Hematopoietic multipotent progenitor cell treated with erythropoietin and hydrocortisone succinate and interleukin-3 and kit ligand, for 4 days (in vitro differentiated cells): ENCODE measurements around the gene TFF3.
"Not testable (repeated sequence)": the region's sequence is repeated elsewhere in the genome, so short reads cannot be mapped to it uniquely, and the experiment has no call there.

Experiments
- DNase-seq: peaks from one replicate; pipeline ENCODE4 v3.0.0-alpha.2; 2015

TFF3 gene

GRCh38 chr21:42303443-42303842 lies 11.8 kb downstream of the TFF3 start:
- no peak for DNase-seq

DNA sequence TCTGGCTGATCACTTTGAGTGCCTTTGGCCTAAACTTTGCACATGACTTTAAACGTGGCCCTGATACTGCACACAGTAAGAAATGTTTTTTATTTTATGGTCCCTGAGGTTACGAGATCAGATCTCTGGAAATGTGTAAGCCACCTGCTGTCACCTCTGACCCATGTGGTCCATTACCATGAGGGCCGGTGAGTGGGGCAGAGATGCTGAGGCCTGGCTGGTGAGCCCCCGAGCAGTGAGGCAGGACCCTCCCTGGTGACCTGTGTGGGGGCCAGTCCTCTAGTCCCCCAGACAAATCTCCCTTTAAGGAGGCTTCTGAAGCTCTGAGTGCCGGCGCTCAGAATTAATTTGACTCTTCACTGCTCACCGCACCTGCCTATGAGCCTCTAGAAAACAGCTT lies 12.4 kb downstream of the TFF3 start:
- DNase-seq = no peak

GRCh38 chr21:42302076-42302650 lies 13.0 kb downstream of the TFF3 start:
- no peak for DNase-seq

- no peak for DNase-seq
Measured at GRCh38 chr21:42301371-42302075, 13.7 kb downstream of the TFF3 start.

- DNase-seq = no peak
Measured at GRCh38 chr21:42300956-42301355, 14.3 kb downstream of the TFF3 start.

DNA sequence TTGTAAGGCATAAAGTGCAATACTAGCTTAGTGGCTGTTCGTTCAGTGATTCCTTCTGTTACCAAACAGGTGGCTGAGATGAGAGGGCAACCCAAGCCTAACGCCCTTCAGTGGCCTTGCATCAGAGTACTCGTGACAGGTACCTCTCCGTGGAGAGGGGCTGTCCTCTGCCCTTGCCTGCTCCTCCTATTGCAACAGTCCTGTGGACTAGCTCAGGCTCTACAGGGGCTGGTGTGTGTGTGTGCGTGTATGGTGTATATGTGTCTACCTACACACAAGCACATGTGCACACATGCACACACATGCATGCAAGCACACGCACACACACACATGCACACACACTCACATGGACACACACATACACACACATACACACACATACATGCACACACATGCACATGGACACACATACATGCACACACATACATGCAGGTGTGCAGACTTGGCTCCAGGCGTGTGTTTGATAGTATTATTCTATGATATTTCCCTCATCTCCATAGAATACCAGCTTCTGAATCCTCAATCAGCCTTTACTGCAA lies 15.1 kb downstream of the TFF3 start:
- DNase-seq = no peak

DNA sequence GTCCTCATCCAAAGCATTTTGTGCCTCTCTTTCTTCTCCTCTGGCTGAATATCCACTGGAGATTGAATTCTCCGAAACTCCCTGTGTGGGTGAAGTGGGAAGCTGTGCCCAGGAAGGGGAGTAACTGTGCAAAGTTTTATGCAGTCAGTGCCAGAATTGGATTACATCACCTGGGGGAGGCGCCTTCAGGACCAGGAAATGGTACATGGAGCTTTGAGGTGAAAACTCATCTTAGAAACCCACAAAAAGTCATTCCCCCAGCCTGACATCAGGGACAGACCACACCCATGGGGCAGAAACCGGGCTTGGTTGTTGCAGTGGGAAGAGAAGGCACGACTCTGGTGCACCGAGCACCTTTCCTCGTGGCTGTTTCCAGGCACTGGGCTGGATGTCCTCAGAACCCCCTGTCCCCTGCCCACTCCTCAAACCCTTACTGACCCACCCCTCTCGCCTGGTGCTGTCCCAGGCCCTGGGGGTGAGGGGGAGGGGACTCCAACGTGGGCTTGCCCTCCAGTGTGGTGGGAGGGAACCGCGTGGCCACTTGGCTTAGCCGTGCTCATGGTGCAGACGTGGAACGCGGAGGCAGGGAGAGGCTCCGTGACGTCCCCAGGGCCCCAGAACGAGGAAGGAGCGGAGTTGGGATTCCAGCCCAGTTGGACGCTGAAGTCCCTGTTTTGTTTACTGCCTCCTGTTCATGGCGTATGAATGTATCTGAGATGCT lies 15.7 kb downstream of the TFF3 start:
- peak; percentile 21 for DNase-seq

DNA sequence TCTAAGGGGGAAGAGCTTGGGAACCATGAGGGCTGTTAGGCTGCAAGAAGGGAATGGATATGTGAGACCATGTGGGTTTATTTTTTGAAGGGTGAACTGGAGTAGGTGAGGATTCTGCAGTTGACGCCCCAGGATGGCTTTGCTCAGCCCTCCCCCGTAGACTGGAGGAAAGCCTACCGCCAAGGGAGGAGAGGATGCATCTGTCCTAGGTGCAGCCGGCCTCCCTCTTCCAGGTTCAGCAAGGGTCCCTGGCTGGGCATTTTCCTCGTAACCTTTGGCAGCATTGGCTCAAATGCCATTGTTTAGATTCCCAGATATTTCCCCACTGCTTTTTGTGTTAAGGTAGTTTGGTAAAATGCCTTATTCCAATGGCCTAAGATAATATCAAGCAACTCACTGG lies 16.6 kb downstream of the TFF3 start:
- DNase-seq = no peak

DNA sequence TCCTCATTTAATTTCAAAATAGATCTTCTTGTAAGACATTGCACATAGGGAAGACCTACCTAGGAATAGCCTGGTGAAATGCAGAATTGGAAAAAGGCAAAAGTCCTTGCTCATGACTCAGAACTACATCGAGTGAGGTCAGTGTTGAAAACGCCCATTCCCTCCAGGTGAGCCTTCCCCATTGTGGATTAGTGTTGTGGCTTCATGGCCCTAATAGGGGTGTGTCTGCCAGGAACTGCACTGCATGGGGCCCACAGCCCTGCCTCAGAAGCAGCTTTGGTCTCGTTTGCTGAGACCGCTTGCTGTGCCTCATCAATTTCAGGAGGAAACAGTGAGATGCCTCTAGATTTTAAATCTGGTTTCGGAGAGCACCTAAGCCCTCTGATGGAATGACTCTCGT lies 17.0 kb downstream of the TFF3 start:
- no peak for DNase-seq

DNA sequence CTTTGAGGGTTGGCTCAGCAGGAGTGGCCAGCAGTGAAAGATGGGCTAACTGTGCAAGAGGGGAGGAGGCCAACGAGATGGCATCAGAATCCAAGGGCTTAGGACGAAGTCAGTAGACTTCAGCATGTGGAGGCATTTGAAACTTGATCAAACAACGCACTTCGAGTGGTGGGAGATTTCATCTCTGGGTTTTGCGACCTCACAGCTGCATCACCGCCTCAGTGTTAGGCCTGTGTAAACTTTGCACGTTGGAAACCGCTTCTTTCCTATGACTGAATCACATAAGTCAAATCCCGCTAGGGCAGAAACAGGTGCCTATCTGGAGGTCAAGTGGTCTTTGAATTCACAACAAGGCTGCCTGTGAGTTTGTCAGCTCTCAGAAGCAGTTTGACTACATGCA lies 17.8 kb downstream of the TFF3 start:
- DNase-seq = no peak

DNA sequence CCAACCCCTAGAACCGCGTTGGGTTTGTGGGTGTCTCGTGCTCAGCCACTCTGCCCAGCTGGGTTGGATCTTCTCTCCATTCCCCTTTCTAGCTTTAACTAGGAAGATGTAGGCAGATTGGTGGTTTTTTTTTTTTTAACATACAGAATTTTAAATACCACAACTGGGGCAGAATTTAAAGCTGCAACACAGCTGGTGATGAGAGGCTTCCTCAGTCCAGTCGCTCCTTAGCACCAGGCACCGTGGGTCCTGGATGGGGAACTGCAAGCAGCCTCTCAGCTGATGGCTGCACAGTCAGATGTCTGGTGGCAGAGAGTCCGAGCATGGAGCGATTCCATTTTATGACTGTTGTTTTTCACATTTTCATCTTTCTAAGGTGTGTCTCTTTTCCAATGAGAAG lies 18.7 kb downstream of the TFF3 start:
- no peak for DNase-seq

GRCh38 chr21:42295845-42296244 lies 19.4 kb downstream of the TFF3 start:
- DNase-seq = no peak

DNA sequence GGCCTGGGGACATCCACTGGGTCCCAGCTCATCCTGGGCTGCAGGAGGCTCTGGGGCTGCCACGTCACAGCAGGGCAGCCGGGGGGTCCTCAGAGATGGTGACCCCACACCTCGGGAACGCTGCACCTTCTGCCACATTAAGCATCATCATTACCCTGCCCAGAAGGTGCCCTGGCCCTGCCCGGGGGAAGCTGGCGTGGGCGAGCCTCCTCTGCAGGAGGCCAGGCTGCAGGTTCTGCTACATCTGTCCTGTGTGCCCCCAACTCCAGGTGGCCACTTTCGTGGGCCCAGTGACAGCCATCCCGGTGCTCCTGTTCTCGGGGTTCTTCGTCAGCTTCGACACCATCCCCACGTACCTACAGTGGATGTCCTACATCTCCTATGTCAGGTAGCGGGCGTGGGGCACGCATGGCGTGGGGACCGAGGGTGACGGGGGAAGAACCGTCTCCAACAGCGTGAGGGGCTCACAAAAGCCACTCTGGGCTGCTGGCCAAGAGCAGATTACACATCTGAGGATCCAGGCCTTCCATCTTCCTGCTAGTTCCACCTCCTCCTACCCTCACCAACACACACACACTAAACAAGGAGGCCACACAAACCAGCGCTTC lies 20.8 kb downstream of the TFF3 start:
- DNase-seq = no peak

- no peak for DNase-seq
Measured at GRCh38 chr21:42293649-42294272, 21.4 kb downstream of the TFF3 start.

GRCh38 chr21:42292563-42293142 lies 22.6 kb downstream of the TFF3 start:
- not testable (repeated sequence) for DNase-seq

DNA sequence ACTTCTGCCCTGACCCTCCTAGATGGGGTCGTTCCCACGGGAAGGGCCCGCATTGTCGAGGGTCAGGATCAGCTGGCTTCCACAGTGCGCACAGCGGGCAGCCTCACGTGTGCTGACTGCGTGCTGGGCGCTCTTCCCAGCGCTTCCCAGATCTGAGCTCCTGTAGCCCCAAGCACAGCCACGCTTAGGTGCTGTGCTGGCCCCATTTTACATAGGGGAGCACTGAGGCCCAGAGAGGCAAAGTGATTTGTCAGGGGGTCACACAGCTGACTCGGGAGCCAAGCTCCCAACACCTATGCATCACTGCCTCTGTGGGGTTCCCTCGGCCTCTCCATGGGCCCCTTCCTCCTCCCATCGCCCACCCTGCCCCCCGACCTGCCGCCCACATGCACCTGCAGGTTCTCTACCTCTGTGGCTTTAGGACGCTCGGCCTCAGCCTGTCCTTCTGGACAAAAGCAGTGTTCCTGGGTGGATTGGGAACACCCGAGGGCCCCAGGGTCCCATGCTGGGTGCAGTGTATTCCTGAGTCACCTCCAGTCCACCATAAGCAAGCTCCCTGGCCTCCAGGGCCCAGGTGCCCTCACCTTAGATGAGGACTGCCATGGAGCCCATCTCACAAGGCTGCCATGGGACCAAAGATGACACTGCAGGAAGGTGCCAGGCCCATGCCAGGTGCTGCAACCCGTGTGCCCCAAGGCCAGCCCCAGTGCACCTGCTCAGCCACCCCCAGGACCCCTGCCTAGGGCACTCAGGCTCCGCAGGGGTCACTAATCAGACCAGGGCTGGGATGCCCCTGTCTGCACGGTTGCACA lies 23.3 kb downstream of the TFF3 start:
- no peak for DNase-seq

DNA sequence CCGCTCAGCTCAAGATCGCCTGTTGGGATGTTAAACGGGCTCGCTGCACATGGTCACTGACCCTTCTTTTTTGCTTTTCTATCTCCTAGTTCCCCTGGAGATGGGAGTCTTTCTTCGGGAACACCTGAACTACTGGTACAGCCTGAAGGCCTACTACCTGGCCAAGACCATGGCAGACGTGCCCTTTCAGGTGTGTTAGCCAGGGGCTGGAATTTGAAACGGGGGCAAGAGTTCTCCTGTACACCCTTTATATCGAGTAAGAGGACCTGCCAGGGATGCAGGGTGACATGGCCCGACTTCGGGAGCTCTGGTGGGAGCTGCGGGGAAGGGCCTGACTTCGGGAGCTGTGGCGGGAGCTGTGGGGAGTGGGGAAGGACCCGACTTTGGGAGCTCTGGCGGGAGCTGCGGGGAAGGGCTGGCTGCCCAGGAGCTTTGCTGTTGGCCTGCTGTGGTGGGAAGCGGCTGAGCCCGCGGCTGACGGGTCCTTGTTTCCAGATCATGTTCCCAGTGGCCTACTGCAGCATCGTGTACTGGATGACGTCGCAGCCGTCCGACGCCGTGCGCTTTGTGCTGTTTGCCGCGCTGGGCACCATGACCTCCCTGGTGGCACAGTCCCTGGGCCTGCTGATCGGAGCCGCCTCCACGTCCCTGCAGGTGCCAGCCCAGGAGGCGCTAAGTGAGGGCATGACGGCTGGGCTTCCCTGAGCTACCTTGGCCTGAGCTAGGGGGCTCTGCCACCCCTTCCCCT lies 24.0 kb downstream of the TFF3 start:
- DNase-seq = no peak

DNA sequence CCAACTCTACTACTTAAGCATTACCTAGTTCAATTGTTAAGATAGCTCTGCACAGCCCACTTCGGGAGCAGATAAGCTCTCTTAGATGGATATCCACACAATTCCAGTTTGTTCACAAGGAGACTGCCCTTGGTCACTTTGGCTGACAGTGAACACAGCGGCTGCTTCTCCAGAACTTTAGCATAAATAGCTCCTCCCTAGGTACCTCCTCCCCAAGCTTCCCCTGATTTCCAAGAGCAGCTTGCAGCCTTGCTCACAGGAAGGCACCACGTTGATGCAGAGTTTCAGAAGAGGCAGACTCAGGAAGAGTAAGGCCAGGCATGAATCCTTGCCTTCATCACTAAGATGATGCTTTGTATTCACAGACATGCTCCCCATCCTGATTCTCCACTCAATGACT lies 24.7 kb downstream of the TFF3 start:
- DNase-seq = no peak

DNA sequence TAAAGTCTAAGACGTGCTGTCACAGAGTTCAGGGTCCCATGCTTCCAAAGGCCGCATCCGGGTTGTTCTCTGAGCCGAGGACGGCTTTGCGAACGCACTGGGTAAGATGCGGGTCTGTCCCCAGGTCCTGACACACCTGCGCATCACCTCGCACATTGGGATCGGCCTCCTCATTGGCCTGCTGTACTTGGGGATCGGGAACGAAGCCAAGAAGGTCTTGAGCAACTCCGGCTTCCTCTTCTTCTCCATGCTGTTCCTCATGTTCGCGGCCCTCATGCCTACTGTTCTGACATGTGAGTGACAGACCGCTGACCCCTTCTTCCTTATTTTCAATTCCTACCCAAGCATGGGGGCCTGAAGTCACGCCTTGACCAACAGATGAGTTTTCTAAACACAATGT lies 25.3 kb downstream of the TFF3 start:
- peak; percentile 49 for DNase-seq

DNA sequence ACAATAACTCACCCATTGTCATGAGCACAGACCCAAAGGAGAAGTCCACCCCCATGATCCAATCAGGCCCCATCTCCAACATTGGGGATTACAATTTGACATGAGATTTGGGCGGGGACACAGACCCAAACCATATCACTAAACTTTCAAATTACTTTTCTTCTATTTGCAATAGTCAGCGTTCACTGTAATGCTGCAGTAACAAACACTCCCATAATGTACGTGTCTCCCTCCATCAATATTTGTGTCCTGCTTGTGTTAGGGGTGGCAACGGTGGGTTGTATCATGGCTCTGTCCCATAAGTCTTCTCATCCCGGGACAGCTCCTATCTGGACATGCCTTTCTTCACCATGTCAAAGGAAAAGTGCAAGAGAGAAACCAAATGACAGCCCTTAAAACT lies 26.2 kb downstream of the TFF3 start:
- DNase-seq = no peak
